Esophagus squamous epithelium (tissue), 5 donors: ENCODE results near the gene SETD1B. TPM values are rescaled to one million over a fixed set of nuclear protein-coding genes. Genes with fewer than 3 reads are reported as not detected.
A peak's percentile ranks its signal among the peaks of the same experiment; 100 is the strongest.

Source experiments
- DNase-seq: peaks from one replicate; lab custom pipeline; 2025; lab: John Stamatoyannopoulos, UW
- H3K27ac ChIP-seq, 4 donors: fragments of 200-600 bp; sonication (generic); one replicate each; pipeline ENCODE4 v1.5.1; 2016 to 2019; ENCODE audit warnings: mild to moderate bottlenecking in 1 of 4
- H3K27me3 ChIP-seq, 4 donors: fragments of 200-600 bp; sonication (generic); 1 replicate in 3 of 4; 2 replicates in 1 of 4; pipeline versions ENCODE4 v1.5.1 to v1.6.0; 2017 to 2021; ENCODE audit warnings: antibody characterized with exemption in 1 of 4
- H3K36me3 ChIP-seq, 3 donors: fragments of 200-600 bp; sonication (generic); one replicate each; pipeline ENCODE4 v1.5.1; 2016 to 2019
- H3K4me1 ChIP-seq, 3 donors: fragments of 200-600 bp; sonication (generic); one replicate each; pipeline ENCODE4 v1.5.1; 2017 to 2019
- H3K4me3 ChIP-seq, 4 donors: fragments of 200-600 bp; sonication (generic); 1 replicate in 3 of 4; 2 replicates in 1 of 4; pipeline ENCODE4 v1.5.1; 2016 to 2019; ENCODE audit warnings: mild to moderate bottlenecking in 2 of 4, moderate library complexity in 1 of 4
- H3K9me3 ChIP-seq, 3 donors: fragments of 200-600 bp; sonication (generic); one replicate each; pipeline ENCODE4 v1.5.1; 2016 to 2019
- POLR2A ChIP-seq, 4 donors: fragments of 450-650 bp; IDR thresholded peaks; one replicate each; pipeline ENCODE4 v1.6.1; 2017; ENCODE audit warnings: antibody characterized with exemption in 4 of 4, mild to moderate bottlenecking in 4 of 4, moderate library complexity in 3 of 4
- WGBS, 2 donors: methylation state at CpG; one replicate each; pipeline ENCODE4 v1.1.5; 2018; 5-methylcytosine and 5-hydroxymethylcytosine counted together
- intact Hi-C: fragments of 100-400 bp; cut with DNase I; formaldehyde crosslinking; loops from one replicate; pipeline ENCODE4 v1.15.0; 2022
- total RNA-seq, 4 donors: library from RNA; depleted of rRNA; stranded (reverse); fragments of >200 nt; gene quantifications; one replicate each; pipeline ENCODE4 v1.1.0, GENCODE V29; 2016
- TF ChIP-seq, protein P1 (sequence below), 6 experiments: fragments of 450-650 bp in 4 of 6; fragments of 200-600 bp in 2 of 6; sonication (generic) in 2 of 6; IDR thresholded peaks; one replicate each; pipeline ENCODE4 v1.5.1; 2016 to 2019; ENCODE audit warnings: antibody characterized with exemption in 6 of 6, mild to moderate bottlenecking in 4 of 6, moderate library complexity in 4 of 6
- donor health status: DM: yes; HTN: yes; CAD: no.

SETD1B gene
- total RNA-seq, 4 donors from 2014 or later, result 5.6 to 14.4 (median 10.6) TPM

DNA sequence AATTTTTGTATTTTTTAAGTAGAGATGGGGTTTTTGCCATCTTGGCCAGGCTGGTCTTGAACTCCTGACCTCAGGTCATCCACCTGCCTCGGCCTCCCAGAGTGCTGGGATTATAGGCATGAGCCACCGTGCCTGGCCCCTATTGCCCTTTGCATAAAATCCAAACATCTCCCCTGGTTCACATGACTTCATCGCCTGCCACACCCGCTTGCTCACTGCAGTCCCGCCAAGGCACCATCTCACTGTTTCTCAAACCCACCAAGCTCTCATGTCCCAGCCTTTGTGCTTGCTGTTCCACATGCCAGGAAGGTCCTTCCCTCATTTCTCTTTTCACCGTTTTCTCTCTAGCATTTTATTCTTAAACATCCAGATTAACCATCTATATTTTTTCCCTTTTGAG is 20.0 kb upstream of the SETD1B start:
- 45 to 46% methylated on average over 6 of the region's 6 CpGs for WGBS, 2 donors
- Histone ChIP-seq H3K4me1 (peaks cover 20 to 78% (median 45%) of the 10 kb centered on the region in 3 donors), H3K27ac (peak overlapping the region in 3 of 4 donors; percentile 28 to 83 (median 53)), H3K4me3 (no peak overlapping the region), H3K36me3 (peaks cover 0 to 21% (median 0%) of the 10 kb centered on the region in 3 donors), H3K27me3 (no peaks in the 10 kb centered on the region), H3K9me3 (no peaks in the 10 kb centered on the region)
- no peak for DNase-seq
- intact Hi-C loops, result no loop called here
- TF ChIP-seq, protein P1, sequence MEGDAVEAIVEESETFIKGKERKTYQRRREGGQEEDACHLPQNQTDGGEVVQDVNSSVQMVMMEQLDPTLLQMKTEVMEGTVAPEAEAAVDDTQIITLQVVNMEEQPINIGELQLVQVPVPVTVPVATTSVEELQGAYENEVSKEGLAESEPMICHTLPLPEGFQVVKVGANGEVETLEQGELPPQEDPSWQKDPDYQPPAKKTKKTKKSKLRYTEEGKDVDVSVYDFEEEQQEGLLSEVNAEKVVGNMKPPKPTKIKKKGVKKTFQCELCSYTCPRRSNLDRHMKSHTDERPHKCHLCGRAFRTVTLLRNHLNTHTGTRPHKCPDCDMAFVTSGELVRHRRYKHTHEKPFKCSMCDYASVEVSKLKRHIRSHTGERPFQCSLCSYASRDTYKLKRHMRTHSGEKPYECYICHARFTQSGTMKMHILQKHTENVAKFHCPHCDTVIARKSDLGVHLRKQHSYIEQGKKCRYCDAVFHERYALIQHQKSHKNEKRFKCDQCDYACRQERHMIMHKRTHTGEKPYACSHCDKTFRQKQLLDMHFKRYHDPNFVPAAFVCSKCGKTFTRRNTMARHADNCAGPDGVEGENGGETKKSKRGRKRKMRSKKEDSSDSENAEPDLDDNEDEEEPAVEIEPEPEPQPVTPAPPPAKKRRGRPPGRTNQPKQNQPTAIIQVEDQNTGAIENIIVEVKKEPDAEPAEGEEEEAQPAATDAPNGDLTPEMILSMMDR (IDR thresholded peaks at IDR 0.05), result no peak
- TF ChIP-seq POLR2A (IDR thresholded peaks at IDR 0.05), result no peak

DNA sequence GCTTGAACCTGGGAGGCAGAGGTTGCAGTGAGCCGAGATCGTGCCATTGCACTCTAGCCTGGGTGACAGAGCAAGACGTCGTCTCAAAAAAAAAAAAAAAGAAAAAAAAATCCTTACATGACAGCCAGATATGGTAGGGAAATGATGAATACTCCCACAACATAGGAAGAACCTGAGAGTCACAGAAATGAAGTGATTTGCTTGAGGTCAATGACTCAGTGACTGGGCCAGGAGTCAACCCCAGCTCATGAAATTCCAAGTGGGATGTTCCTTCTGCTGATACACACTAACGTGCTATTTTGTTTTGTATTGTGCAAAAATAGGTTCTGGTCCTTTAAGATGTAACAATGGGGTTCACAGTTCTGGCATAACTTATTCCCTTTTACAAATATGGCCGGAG is 19.3 kb upstream of the SETD1B start:
- Histone ChIP-seq H3K27me3 (no peaks in the 10 kb centered on the region), H3K4me3 (no peak overlapping the region), H3K9me3 (no peaks in the 10 kb centered on the region), H3K27ac (peak overlapping the region; percentile 39 to 83 (median 64)), H3K4me1 (peaks cover 22 to 80% (median 45%) of the 10 kb centered on the region in 3 donors), H3K36me3 (peaks cover 0 to 14% (median 0%) of the 10 kb centered on the region in 3 donors)
- no peak for TF ChIP-seq POLR2A (IDR thresholded peaks at IDR 0.05)
- TF ChIP-seq, protein P1 (IDR thresholded peaks at IDR 0.05), result no peak
- no peak for DNase-seq
- intact Hi-C loops, result no loop called here
- 21 to 33% methylated on average over 6 of the region's 6 CpGs for WGBS, 2 donors

DNA sequence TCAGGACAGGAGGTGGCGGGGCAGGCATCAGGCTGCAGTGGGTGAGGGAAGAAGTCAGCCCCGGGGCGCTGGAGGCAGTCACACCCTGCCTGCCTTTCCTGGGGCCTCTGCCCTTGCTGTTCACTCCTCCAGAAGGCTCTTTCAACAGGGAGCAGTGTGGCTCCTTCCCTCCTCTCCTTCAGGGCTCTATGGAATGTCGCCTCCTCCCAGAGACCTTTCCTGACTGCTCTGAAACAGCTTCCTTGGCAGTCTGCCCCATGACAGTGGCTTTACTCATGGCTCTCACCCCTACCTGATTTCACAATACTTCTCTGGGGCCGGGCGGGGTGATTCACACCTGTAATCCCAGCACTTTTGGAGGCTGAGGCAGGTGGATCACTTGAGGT is 17.4 kb upstream of the SETD1B start:
- Histone ChIP-seq H3K4me1 (peaks cover 19 to 84% (median 41%) of the 10 kb centered on the region in 3 donors), H3K27me3 (no peaks in the 10 kb centered on the region), H3K9me3 (no peaks in the 10 kb centered on the region), H3K27ac (peak overlapping the region; percentile 77 to 83 (median 80)), H3K4me3 (no peak overlapping the region), H3K36me3 (no peaks in the 10 kb centered on the region)
- TF ChIP-seq, protein P1 (IDR thresholded peaks at IDR 0.05), result no peak
- TF ChIP-seq POLR2A (IDR thresholded peaks at IDR 0.05), result no peak
- WGBS, 2 donors, result 5 to 18% methylated on average over 3 to 4 of the region's 6 CpGs
- intact Hi-C loops, result no loop called here
- DNase-seq, result no peak

DNA sequence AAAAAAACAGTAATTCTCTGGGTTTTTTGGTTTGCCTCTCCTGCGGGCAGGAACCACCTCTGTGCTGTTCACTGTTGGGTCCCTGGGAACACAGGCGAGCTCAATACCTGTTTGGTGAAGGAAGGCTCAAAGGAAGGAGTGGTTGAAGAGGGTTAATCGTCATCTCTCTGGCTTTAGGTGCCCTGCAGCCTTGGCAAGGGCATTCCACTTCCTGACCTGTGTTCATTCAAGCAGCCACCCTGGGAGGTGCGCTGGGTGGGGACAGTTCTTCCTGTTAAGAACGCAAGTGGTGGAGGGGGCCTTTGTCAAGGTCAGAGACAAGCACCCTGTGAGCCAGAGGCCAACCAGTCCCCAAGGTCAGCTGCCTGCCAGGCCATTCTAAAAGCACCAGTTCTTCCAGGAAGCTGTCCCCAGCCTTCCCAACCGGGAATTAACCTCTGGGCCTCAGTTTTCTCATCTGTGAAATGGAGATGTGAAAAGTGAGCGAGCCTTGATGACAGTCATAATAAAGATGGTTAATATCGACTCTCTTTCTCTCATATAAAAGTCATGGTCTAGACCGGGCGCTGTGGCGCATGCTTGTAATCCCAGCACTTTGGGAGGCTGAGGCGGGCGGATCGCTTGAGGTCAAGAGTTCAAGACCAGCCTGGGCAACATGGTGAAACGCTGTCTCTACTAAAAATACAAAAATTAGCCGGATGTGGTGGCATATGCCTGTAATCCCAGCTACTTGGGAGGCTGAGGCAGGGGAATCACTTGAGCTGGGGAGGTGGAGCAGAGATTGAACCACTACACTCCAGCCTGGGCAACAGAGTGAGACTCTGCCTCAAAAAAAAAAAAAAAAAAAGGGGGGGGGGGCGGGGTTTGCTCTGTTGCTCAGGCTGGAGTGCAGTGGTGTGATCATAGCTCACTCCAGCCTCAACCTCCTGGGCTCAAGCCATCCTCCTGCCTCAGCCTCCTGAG is 16.5 kb upstream of the SETD1B start:
- no peak overlapping the region for H3K4me3 ChIP-seq
- intact Hi-C loops, result no loop called here
- H3K27ac ChIP-seq, result peak overlapping the region; percentile 77 to 83 (median 80)
- peaks cover 12 to 84% (median 31%) of the 10 kb centered on the region in 3 donors for H3K4me1 ChIP-seq
- no peaks in the 10 kb centered on the region for H3K27me3 ChIP-seq
- no peaks in the 10 kb centered on the region for H3K9me3 ChIP-seq
- no peaks in the 10 kb centered on the region for H3K36me3 ChIP-seq
- no peak for TF ChIP-seq POLR2A (IDR thresholded peaks at IDR 0.05)
- TF ChIP-seq, protein P1 (IDR thresholded peaks at IDR 0.05), result no peak
- 51 to 73% methylated on average over 8 to 13 of the region's 17 CpGs for WGBS, 2 donors
- no peak for DNase-seq
